ENCODE results near the gene SLC16A1. TPM values are rescaled to one million over a fixed set of nuclear protein-coding genes. Genes with fewer than 3 reads are reported as not detected.

The SLC16A1 gene
- total and polyA plus RNA-seq, 5 donors: 35.4 to 123 (median 64.4) TPM

DNA sequence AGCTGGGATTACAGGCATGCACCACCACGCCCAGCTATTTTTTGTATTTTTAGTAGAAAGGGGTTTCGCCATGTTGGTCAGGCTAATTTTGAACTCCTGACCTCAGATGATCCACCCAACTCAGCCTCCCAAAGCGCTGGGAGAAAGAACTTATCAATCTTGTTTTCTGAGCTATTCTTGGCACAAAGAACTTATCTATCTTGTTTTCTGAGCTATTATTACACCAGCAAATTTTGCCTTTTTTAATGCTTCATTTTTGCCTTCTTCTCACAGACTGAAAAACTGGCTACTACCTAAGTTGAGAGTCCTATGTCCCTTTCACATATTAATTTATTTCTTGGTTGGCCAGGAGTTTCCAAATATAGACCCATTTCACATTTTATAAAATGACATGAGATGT lies 9.3 kb downstream of the SLC16A1 start:
- Histone ChIP-seq H3K27me3 (ENCODE audit: control insufficient read depth, insufficient read depth) (no peaks in the 10 kb centered on the region), H3K9me3 (ENCODE audit: control insufficient read depth, low read length) (no peaks in the 10 kb centered on the region), H3K27ac (ENCODE audit: low read length) (no peak overlapping the region), H3K4me3 (ENCODE audit: low read length) (no peak overlapping the region), H3K4me1 (ENCODE audit: control insufficient read depth, insufficient read depth, low read length) (peaks cover 2% of the 10 kb centered on the region)
- intact Hi-C loops (cut with DNase I): no loop called here
- DNase-seq: no peak
- 71% methylated on average over 3 of the region's 3 CpGs for WGBS
- no peak for ATAC-seq

- no peak overlapping the region for H3K27ac ChIP-seq (ENCODE audit: low read length)
- intact Hi-C loops (cut with DNase I): no loop called here
- H3K4me1 ChIP-seq (ENCODE audit: control insufficient read depth, insufficient read depth, low read length): no peaks in the 10 kb centered on the region
- H3K27me3 ChIP-seq (ENCODE audit: control insufficient read depth, insufficient read depth): no peaks in the 10 kb centered on the region
- 72% methylated on average over 3 of the region's 3 CpGs for WGBS
- no peak for ATAC-seq
- no peaks in the 10 kb centered on the region for H3K9me3 ChIP-seq (ENCODE audit: control insufficient read depth, low read length)
- H3K4me3 ChIP-seq (ENCODE audit: low read length): no peak overlapping the region
- DNase-seq: no peak
These were observed 16.2 kb downstream of the SLC16A1 start for GRCh38 chr1:112939810-112940209.

GRCh38 chr1:112938210-112938609 lies 17.8 kb downstream of the SLC16A1 start:
- no peaks in the 10 kb centered on the region for H3K27me3 ChIP-seq (ENCODE audit: control insufficient read depth, insufficient read depth)
- no peak overlapping the region for H3K4me3 ChIP-seq (ENCODE audit: low read length)
- no peak for DNase-seq
- no peaks in the 10 kb centered on the region for H3K4me1 ChIP-seq (ENCODE audit: control insufficient read depth, insufficient read depth, low read length)
- H3K27ac ChIP-seq (ENCODE audit: low read length): no peak overlapping the region
- ATAC-seq: no peak
- intact Hi-C loops (cut with DNase I): no loop called here
- no peaks in the 10 kb centered on the region for H3K9me3 ChIP-seq (ENCODE audit: control insufficient read depth, low read length)
- 77% methylated on average over 3 of the region's 3 CpGs for WGBS

GRCh38 chr1:112937495-112937894 lies 18.5 kb downstream of the SLC16A1 start:
- DNase-seq: no peak
- intact Hi-C loops (cut with DNase I): no loop called here
- no peak for ATAC-seq
- Histone ChIP-seq H3K27ac (ENCODE audit: low read length) (no peak overlapping the region), H3K4me1 (ENCODE audit: control insufficient read depth, insufficient read depth, low read length) (no peaks in the 10 kb centered on the region), H3K27me3 (ENCODE audit: control insufficient read depth, insufficient read depth) (no peaks in the 10 kb centered on the region), H3K9me3 (ENCODE audit: control insufficient read depth, low read length) (no peaks in the 10 kb centered on the region), H3K4me3 (ENCODE audit: low read length) (no peak overlapping the region)

GRCh38 chr1:112937070-112937469 lies 18.9 kb downstream of the SLC16A1 start:
- no peaks in the 10 kb centered on the region for H3K9me3 ChIP-seq (ENCODE audit: control insufficient read depth, low read length)
- intact Hi-C loops (cut with DNase I): no loop called here
- no peaks in the 10 kb centered on the region for H3K4me1 ChIP-seq (ENCODE audit: control insufficient read depth, insufficient read depth, low read length)
- DNase-seq (no peak), ATAC-seq (peak in 1 of 2 donors; percentile 38)
- no peak overlapping the region for H3K4me3 ChIP-seq (ENCODE audit: low read length)
- H3K27me3 ChIP-seq (ENCODE audit: control insufficient read depth, insufficient read depth): no peaks in the 10 kb centered on the region
- H3K27ac ChIP-seq (ENCODE audit: low read length): no peak overlapping the region
- 23% methylated on average over 2 of the region's 2 CpGs for whole genome bisulfite sequencing

GRCh38 chr1:112935461-112936111 lies 20.4 kb downstream of the SLC16A1 start:
- DNase-seq (no peak), ATAC-seq (no peak)
- no peaks in the 10 kb centered on the region for H3K9me3 ChIP-seq (ENCODE audit: control insufficient read depth, low read length)
- no peak overlapping the region for H3K4me3 ChIP-seq (ENCODE audit: low read length)
- intact Hi-C loops (cut with DNase I): no loop called here
- H3K27me3 ChIP-seq (ENCODE audit: control insufficient read depth, insufficient read depth): no peaks in the 10 kb centered on the region
- H3K4me1 ChIP-seq (ENCODE audit: control insufficient read depth, insufficient read depth, low read length): no peaks in the 10 kb centered on the region
- no peak overlapping the region for H3K27ac ChIP-seq (ENCODE audit: low read length)

DNA sequence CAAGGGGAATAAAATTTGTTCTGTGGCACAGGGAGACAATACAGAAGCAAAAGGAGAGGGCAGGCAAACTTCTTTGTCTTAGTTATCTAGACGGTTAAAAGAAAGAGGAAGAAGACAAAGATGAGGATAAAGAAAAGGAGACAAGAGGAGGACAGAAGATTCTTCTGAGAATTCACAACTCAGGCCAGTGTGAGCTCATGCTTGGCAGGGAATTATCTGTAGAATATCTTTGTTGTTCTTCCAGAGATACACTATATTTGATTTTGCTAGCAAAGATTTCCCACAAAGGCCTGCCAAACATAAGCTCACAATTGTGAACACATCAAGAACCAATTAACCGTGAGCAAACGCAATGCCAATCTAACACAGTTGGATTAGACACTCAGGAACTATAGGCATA lies 21.4 kb downstream of the SLC16A1 start:
- H3K4me1 ChIP-seq (ENCODE audit: control insufficient read depth, insufficient read depth, low read length): no peaks in the 10 kb centered on the region

GRCh38 chr1:112933820-112934571 lies 22.0 kb downstream of the SLC16A1 start:
- Histone ChIP-seq H3K9me3 (ENCODE audit: control insufficient read depth, low read length) (no peaks in the 10 kb centered on the region), H3K4me1 (ENCODE audit: control insufficient read depth, insufficient read depth, low read length) (no peaks in the 10 kb centered on the region), H3K4me3 (ENCODE audit: low read length) (no peak overlapping the region), H3K27ac (ENCODE audit: low read length) (no peak overlapping the region), H3K27me3 (ENCODE audit: control insufficient read depth, insufficient read depth) (no peaks in the 10 kb centered on the region)
- intact Hi-C loops (cut with DNase I): no loop called here
- DNase-seq (no peak), ATAC-seq (no peak)
- 94% methylated on average over 3 of the region's 3 CpGs for WGBS

More for the DNA sequence above, 21.4 kb downstream of the SLC16A1 start:
- Histone ChIP-seq H3K4me3 (ENCODE audit: low read length) (no peak overlapping the region), H3K9me3 (ENCODE audit: control insufficient read depth, low read length) (no peaks in the 10 kb centered on the region), H3K27ac (ENCODE audit: low read length) (no peak overlapping the region), H3K27me3 (ENCODE audit: control insufficient read depth, insufficient read depth) (no peaks in the 10 kb centered on the region)
- ATAC-seq (no peak), DNase-seq (no peak)
- intact Hi-C loops (cut with DNase I): no loop called here
- WGBS: 40% methylated on average over 3 of the region's 3 CpGs

DNA sequence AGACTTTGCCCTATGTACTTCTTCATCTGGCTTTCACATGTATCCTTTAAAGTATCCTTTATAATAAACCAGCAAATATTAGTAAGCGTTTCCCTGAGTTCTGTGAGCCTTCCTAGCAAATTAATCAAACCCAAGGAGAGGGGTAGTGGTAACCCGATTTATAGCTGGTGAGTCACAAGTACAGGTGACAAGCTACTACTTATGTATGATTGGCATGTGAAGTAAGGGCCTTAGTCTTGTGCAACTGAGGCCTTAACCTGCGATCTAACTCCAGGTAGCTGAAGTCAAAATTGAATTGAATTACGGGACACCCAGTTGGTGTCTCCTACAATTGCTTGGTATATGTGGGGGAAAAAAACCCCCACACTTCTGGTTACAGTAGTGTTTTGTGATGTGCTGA lies 26.0 kb downstream of the SLC16A1 start:
- 94% methylated on average over 4 of the region's 4 CpGs for WGBS
- ATAC-seq (no peak), DNase-seq (no peak)
- Histone ChIP-seq H3K4me1 (ENCODE audit: control insufficient read depth, insufficient read depth, low read length) (no peaks in the 10 kb centered on the region), H3K9me3 (ENCODE audit: control insufficient read depth, low read length) (no peaks in the 10 kb centered on the region), H3K27me3 (ENCODE audit: control insufficient read depth, insufficient read depth) (no peaks in the 10 kb centered on the region), H3K4me3 (ENCODE audit: low read length) (no peak overlapping the region), H3K27ac (ENCODE audit: low read length) (no peak overlapping the region)
- intact Hi-C loops (cut with DNase I): no loop called here

DNA sequence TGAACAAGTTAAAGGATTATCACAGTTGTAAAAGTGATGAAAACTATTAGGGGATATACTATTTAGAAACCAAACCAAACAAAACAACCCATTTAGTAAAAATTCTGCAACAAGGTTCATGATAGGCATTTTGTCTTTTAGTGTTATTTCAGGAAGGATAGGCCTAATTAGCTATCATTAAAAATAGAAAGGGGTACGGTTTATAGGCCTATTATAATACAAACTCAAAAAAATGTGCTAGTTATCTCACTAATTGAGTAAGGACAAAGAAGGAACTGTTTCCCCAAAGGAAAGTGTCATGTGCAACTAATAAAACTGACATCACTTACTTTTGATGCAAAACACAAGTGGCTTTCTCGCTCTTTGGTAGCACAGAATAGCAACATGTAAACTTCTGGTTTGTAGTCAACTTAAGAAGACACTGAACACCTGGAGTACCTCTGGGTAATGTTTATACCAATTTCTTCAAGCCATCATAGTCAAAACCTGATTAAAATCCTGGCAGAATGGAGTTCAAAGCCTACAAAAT lies 28.5 kb downstream of the SLC16A1 start:
- Histone ChIP-seq H3K27ac (ENCODE audit: low read length) (no peak overlapping the region), H3K27me3 (ENCODE audit: control insufficient read depth, insufficient read depth) (no peaks in the 10 kb centered on the region), H3K4me1 (ENCODE audit: control insufficient read depth, insufficient read depth, low read length) (no peaks in the 10 kb centered on the region), H3K9me3 (ENCODE audit: control insufficient read depth, low read length) (no peaks in the 10 kb centered on the region), H3K4me3 (ENCODE audit: low read length) (no peak overlapping the region)
- ATAC-seq (no peak), DNase-seq (no peak)
- WGBS: 66% methylated on average over 2 of the region's 2 CpGs
- intact Hi-C loops (cut with DNase I): no loop called here

- Histone ChIP-seq H3K27ac (ENCODE audit: low read length) (no peak overlapping the region), H3K27me3 (ENCODE audit: control insufficient read depth, insufficient read depth) (no peaks in the 10 kb centered on the region), H3K4me3 (ENCODE audit: low read length) (no peak overlapping the region), H3K9me3 (ENCODE audit: control insufficient read depth, low read length) (no peaks in the 10 kb centered on the region), H3K4me1 (ENCODE audit: control insufficient read depth, insufficient read depth, low read length) (no peaks in the 10 kb centered on the region)
- DNase-seq (no peak), ATAC-seq (no peak)
- intact Hi-C loops (cut with DNase I): no loop called here
- WGBS: 98% methylated on average over 1 of the region's 1 CpG
These were observed 29.1 kb downstream of the SLC16A1 start for GRCh38 chr1:112926858-112927257.

Data from right cardiac atrium (tissue), 5 donors.